Nephron progenitor cell (in vitro differentiated cells): ENCODE data around the gene CIZ1.
"Not testable (repeated sequence)": the region's sequence is repeated elsewhere in the genome, so short reads cannot be mapped to it uniquely, and the experiment has no call there.

Experiments
- DNase-seq: peaks from one replicate; pipeline ENCODE4 v3.0.0; 2021
- H3K27ac Mint-ChIP-seq: 2 replicates; pipeline ENCODE4 v1.8.0; 2021; ENCODE audit warnings: mild to moderate bottlenecking, moderate library complexity, mixed read lengths
- H3K27me3 Mint-ChIP-seq: 2 replicates; pipeline ENCODE4 v1.8.0; 2021; ENCODE audit warnings: mild to moderate bottlenecking, low read depth, mixed read lengths; ENCODE audit not compliant: poor library complexity
- H3K36me3 Mint-ChIP-seq: 2 replicates; pipeline ENCODE4 v1.8.0; 2021; ENCODE audit warnings: low read depth, mixed read lengths
- H3K4me1 Mint-ChIP-seq: 2 replicates; pipeline ENCODE4 v1.8.0; 2021; ENCODE audit warnings: mixed read lengths
- H3K4me3 Mint-ChIP-seq: 2 replicates; pipeline ENCODE4 v1.8.0; 2021; ENCODE audit warnings: mild to moderate bottlenecking, moderate library complexity, mixed read lengths
- H3K9me3 Mint-ChIP-seq: 2 replicates; pipeline ENCODE4 v1.8.0; 2021; ENCODE audit warnings: mild to moderate bottlenecking, moderate library complexity, mixed read lengths
- TF ChIP-seq, protein P1 (sequence below): fragments of 200-600 bp; sonication (generic); IDR thresholded peaks from 2 replicates; pipeline ENCODE4 v1.5.0; 2021; ENCODE audit warnings: antibody characterized with exemption

The CIZ1 gene, protein sequence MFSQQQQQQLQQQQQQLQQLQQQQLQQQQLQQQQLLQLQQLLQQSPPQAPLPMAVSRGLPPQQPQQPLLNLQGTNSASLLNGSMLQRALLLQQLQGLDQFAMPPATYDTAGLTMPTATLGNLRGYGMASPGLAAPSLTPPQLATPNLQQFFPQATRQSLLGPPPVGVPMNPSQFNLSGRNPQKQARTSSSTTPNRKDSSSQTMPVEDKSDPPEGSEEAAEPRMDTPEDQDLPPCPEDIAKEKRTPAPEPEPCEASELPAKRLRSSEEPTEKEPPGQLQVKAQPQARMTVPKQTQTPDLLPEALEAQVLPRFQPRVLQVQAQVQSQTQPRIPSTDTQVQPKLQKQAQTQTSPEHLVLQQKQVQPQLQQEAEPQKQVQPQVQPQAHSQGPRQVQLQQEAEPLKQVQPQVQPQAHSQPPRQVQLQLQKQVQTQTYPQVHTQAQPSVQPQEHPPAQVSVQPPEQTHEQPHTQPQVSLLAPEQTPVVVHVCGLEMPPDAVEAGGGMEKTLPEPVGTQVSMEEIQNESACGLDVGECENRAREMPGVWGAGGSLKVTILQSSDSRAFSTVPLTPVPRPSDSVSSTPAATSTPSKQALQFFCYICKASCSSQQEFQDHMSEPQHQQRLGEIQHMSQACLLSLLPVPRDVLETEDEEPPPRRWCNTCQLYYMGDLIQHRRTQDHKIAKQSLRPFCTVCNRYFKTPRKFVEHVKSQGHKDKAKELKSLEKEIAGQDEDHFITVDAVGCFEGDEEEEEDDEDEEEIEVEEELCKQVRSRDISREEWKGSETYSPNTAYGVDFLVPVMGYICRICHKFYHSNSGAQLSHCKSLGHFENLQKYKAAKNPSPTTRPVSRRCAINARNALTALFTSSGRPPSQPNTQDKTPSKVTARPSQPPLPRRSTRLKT

DNA sequence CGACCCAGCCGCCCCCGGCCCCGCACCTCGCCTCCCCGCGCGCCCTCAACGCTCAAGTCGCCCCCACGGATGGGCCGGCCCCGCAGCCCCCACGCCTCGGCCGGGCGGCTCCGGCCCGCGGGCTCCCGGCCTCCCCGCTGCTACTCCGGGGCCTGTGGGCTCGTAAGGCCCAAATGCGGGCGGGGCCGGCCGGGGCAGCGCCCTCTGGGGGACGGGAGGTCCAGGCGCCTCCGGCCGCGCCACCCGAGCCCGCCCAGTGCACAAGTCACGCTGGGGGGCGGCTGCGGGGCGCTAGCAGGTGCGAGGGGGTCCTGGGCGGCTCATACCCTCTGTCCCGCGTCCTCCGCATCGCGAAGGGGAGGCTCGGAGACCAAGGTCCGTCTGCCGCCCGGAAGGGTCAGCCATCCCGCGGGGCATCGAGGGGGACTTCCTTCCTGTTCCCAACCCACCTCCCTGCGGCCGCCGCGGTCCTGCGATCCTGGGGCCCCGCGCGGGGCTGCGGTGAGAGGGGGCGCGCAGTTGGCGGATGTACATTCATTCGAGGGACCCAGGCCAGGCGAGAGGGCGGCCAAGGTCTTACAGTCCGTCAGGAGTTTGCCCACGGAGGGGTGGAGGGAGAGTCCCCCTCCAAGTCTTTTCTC is at the start of gene CIZ1:
Gene CIZ1, minus strand, starts transcription at position 167 of the 641 bp plus-strand sequence. CDS start 715 bp downstream, outside the sequence.
- H3K27ac Mint-ChIP-seq, result peak within 1 kb of the TSS; percentile 83
- peaks cover 26% of the 10 kb centered on the region for H3K36me3 Mint-ChIP-seq
- TF ChIP-seq, protein P1, sequence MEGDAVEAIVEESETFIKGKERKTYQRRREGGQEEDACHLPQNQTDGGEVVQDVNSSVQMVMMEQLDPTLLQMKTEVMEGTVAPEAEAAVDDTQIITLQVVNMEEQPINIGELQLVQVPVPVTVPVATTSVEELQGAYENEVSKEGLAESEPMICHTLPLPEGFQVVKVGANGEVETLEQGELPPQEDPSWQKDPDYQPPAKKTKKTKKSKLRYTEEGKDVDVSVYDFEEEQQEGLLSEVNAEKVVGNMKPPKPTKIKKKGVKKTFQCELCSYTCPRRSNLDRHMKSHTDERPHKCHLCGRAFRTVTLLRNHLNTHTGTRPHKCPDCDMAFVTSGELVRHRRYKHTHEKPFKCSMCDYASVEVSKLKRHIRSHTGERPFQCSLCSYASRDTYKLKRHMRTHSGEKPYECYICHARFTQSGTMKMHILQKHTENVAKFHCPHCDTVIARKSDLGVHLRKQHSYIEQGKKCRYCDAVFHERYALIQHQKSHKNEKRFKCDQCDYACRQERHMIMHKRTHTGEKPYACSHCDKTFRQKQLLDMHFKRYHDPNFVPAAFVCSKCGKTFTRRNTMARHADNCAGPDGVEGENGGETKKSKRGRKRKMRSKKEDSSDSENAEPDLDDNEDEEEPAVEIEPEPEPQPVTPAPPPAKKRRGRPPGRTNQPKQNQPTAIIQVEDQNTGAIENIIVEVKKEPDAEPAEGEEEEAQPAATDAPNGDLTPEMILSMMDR, result peak; percentile 51
- H3K4me3 Mint-ChIP-seq, result peak within 1 kb of the TSS; percentile 99
- no peaks in the 10 kb centered on the region for H3K27me3 Mint-ChIP-seq
- no peaks in the 10 kb centered on the region for H3K9me3 Mint-ChIP-seq
- H3K4me1 Mint-ChIP-seq, result peaks cover 19% of the 10 kb centered on the region
- peak; percentile 84 for DNase-seq

DNA sequence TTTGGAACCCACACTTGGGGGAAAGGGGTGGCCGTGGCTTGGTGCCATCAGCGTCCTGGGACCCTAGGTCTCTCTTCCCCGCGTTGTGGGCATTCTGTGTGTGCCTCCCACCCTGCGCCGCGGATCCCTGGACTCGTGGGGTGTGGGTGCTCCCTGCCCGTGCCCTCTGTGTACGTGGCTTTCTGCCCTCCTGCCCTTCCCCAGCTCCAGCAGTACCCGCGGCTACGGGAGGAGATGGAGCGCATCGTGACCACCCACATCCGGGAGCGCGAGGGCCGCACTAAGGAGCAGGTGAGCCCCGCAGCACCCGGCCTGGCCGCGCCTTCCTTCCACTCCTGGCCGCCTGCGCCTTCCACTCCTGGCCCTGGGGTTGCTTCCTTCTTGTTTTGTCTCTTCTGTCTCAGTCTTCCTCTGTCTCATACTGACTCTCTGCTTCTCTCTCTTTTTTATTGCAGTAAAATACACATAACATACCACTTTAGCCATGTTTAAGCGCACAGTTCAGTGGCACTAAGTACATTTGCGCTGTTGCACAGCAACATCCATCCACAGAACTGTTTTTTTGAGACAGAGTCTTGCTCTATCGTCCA is 42.5 kb upstream of the CIZ1 start:
- H3K27ac Mint-ChIP-seq, result peak overlapping the region; percentile 14
- peaks cover 30% of the 10 kb centered on the region for H3K36me3 Mint-ChIP-seq
- H3K4me3 Mint-ChIP-seq, result no peak overlapping the region
- DNase-seq, result no peak
- TF ChIP-seq, protein P1, result no peak
- H3K9me3 Mint-ChIP-seq, result no peaks in the 10 kb centered on the region
- peaks cover 9% of the 10 kb centered on the region for H3K27me3 Mint-ChIP-seq
- H3K4me1 Mint-ChIP-seq, result peaks cover 6% of the 10 kb centered on the region

DNA sequence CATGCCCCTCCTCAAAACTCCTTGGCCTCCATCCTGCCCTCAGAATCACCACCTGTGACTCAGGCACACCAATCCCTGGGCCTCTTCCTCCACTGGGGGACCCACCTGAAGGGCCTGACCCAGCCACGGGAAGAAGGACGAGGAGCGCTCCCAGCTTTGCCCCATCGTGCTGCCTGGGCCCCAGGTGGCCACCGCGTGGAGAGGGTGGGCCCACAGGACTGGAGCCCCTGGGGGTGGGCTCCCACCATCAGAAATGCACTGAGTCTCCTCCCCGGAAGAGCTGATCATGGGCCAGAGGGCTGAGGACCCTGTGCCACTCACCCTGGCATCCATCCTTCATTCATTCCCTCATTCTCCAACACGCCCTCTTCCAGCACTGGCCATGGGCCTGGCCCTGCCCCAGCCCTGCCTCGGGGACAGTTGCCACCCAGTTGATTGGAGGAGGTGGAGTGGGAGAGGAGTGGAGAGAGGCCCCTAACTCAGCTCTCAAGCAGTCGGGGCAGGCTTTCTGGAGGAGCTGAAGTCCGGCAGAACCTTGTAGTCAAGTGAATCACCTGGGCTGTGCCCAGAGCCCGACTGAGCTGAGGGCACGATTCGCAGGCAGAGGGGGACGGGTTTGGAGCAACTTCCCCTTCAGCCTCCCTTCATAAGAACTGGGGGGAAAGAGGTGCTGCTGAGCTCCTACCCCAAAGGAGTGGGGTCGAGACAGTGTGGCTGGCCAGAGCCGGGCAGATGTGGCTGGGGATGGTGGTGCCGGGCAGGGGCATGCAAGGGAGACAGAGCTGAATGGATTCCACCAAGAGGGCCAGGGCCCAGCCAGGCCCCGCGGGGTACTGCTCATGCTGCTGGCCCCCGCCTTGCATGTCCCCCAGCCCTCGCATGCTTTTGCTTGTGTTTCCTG is 41.4 kb upstream of the CIZ1 start:
- no peaks in the 10 kb centered on the region for H3K9me3 Mint-ChIP-seq
- H3K36me3 Mint-ChIP-seq, result peaks cover 31% of the 10 kb centered on the region
- peaks cover 13% of the 10 kb centered on the region for H3K27me3 Mint-ChIP-seq
- DNase-seq, result no peak
- no peak overlapping the region for H3K27ac Mint-ChIP-seq
- no peak overlapping the region for H3K4me3 Mint-ChIP-seq
- peaks cover 6% of the 10 kb centered on the region for H3K4me1 Mint-ChIP-seq
- TF ChIP-seq, protein P1, result no peak

DNA sequence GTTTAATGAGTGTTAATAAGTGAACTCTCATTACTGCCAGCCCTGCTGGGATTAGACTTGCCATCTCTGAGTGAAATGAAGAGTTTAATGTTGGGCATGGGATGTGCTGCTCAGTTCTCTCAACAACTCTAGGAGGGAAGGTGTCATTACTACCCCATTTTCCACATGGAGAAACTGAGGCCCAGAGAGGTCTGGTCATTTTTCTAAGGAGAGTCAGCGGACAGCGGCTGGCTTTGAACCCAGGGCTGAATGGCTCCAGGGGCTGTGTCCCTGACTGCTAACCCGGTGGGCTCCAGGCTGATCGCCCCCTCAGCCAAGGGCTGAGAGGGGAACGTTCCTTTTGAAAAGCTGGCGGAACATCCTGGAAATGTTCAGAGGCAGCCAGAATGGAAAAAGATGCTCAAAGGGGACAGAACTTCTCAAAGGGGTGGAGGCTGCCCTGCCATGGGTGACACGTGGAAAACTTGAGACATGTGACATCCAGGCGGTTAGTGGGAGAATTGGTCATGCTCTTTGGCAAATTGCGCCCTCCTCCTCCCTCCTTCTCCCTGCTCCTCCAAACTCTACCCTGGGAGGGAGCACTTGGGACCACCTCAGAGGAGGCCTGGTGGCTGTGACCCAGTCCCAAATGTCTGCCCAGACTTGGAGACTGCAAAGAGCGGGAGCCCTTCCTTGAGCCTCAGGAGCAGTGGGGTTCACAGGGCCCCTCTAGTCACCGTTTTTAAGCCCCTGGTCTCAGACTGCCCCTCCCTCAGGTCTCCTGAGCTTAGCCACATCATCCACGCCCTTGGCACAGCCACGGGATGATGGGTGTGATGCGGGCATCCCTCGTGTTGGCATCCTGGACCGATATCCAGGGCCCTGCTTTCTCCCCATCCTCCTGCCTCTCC is 40.5 kb upstream of the CIZ1 start:
- Mint-ChIP-seq H3K27ac (no peak overlapping the region), H3K36me3 (peaks cover 27% of the 10 kb centered on the region), H3K9me3 (no peaks in the 10 kb centered on the region), H3K4me3 (no peak overlapping the region), H3K4me1 (peaks cover 6% of the 10 kb centered on the region), H3K27me3 (peaks cover 13% of the 10 kb centered on the region)
- DNase-seq, result no peak
- TF ChIP-seq, protein P1, result no peak

DNA sequence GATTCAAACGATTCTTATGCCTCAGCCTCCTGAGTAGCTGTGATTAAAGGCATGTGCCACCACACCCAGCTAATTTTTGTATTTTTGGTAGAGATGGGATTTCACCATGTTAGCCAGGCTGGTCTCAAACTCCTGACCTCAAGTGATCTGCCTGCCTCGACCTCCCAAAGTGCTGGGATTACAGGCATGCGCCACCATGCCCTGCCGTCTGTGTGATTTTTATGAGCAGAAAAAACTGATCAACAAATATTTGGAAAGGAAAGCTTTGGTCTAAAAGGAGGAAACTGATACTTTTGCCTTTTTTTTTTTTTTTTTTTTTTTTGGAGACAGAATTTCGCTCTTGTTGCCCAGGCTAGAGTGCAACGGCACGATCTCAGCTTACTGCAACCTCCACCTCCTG is 39.5 kb upstream of the CIZ1 start:
- not testable (repeated sequence) for H3K4me1 Mint-ChIP-seq, H3K9me3 Mint-ChIP-seq, H3K27ac Mint-ChIP-seq, DNase-seq, H3K4me3 Mint-ChIP-seq
- H3K27me3 Mint-ChIP-seq, result peaks cover 13% of the 10 kb centered on the region
- H3K36me3 Mint-ChIP-seq, result peaks cover 26% of the 10 kb centered on the region
